GM12878 (cell line): ENCODE results near the gene SLC23A2. TPM values are rescaled to one million over a fixed set of nuclear protein-coding genes. Genes with fewer than 3 reads are reported as not detected.

Experiments used
- CBX3 ChIP-seq: fragments of 200-600 bp; sonication (generic); IDR thresholded peaks from 2 replicates; pipeline ENCODE4 v1.6.1; 2016; ENCODE audit warnings: low read depth, borderline replicate concordance
- CEBPB ChIP-seq, 2 experiments: fragments of 150-350 bp in 1 of 2; IDR thresholded peaks; 2 replicates each; pipeline ENCODE4 v1.6.1; 2012 to 2014; ENCODE audit warnings: low read depth in 2 of 2, low read length in 2 of 2, borderline replicate concordance in 1 of 2, inconsistent platforms in 1 of 2
- CHD2 ChIP-seq: IDR thresholded peaks from 2 replicates; pipeline ENCODE4 v1.6.1; 2011; ENCODE audit warnings: low read depth, low read length, improper control_type of control experiment, borderline replicate concordance
- CREB1 ChIP-seq: IDR thresholded peaks from 2 replicates; pipeline ENCODE4 v1.6.1; 2012; ENCODE audit warnings: low read depth, mild to moderate bottlenecking, inconsistent platforms
- EED ChIP-seq: sonication (generic); IDR thresholded peaks from 2 replicates; pipeline ENCODE4 v1.6.1; 2016; ENCODE audit warnings: antibody characterized with exemption, low read depth
- FOS ChIP-seq: IDR thresholded peaks from 3 replicates; pipeline ENCODE4 v1.6.1; 2011; ENCODE audit warnings: borderline replicate concordance; ENCODE audit not compliant: insufficient read length; ENCODE audit errors: extremely low read depth
- HCFC1 ChIP-seq: fragments of 150-350 bp; IDR thresholded peaks from 2 replicates; pipeline ENCODE4 v1.6.1; 2014; ENCODE audit warnings: low read length
- HDAC2 ChIP-seq: fragments of 200-600 bp; sonication (generic); IDR thresholded peaks from 2 replicates; pipeline ENCODE4 v1.6.1; 2017
- KAT2A ChIP-seq: conservative IDR thresholded peaks from 2 replicates; pipeline ENCODE4 v1.6.1; 2011; ENCODE audit warnings: low read depth, low read length; ENCODE audit not compliant: control insufficient read depth
- KLF5 ChIP-seq: fragments of 450-650 bp; IDR thresholded peaks from 2 replicates; pipeline ENCODE4 v1.6.1; 2014; ENCODE audit warnings: mild to moderate bottlenecking; ENCODE audit not compliant: partially characterized antibody
- NR2C1 ChIP-seq: fragments of 450-650 bp; IDR thresholded peaks from 2 replicates; pipeline ENCODE4 v1.6.1; 2017; ENCODE audit warnings: antibody characterized with exemption, mild to moderate bottlenecking, moderate library complexity
- PAX5 ChIP-seq: IDR thresholded peaks from 2 replicates; pipeline ENCODE4 v1.6.1; 2011; ENCODE audit warnings: low read depth, low read length, borderline replicate concordance
- POLR2AphosphoS2 ChIP-seq: IDR thresholded peaks from 2 replicates; pipeline ENCODE4 v1.6.1; 2011; ENCODE audit warnings: low read depth, mild to moderate bottlenecking, low read length, improper control_type of control experiment, moderate library complexity
- RAD51 ChIP-seq: fragments of 450-650 bp; IDR thresholded peaks from 2 replicates; pipeline ENCODE4 v1.6.1; 2016; ENCODE audit warnings: moderate library complexity, mild to moderate bottlenecking, inconsistent platforms
- RBBP5 ChIP-seq: fragments of 200-600 bp; sonication (generic); conservative IDR thresholded peaks from 2 replicates; pipeline ENCODE4 v1.6.1; 2016
- SMAD1 ChIP-seq: fragments of 450-650 bp; IDR thresholded peaks from 2 replicates; pipeline ENCODE4 v1.6.1; 2018; ENCODE audit warnings: mild to moderate bottlenecking, low read depth; ENCODE audit not compliant: partially characterized antibody
- SP1 ChIP-seq: IDR thresholded peaks from one replicate; pipeline ENCODE4 v1.6.1; 2011; ENCODE audit warnings: low read depth, low read length
- SUPT20H ChIP-seq: IDR thresholded peaks from 2 replicates; pipeline ENCODE4 v1.6.1; 2011; ENCODE audit warnings: low read depth, mild to moderate bottlenecking, low read length, moderate library complexity, borderline replicate concordance; ENCODE audit not compliant: control insufficient read depth
- YBX1 ChIP-seq: fragments of 450-650 bp; IDR thresholded peaks from 2 replicates; pipeline ENCODE4 v1.6.1; 2016; ENCODE audit warnings: antibody characterized with exemption
- polyA plus RNA-seq, 11 experiments: library from polyadenylated mRNA; depleted of rRNA in 4 of 11; unstranded in 6 of 11; stranded (reverse) in 5 of 11; fragments of >200 nt; fragmentation: Nextera tagmentation in 4 of 11; fragmentation: Illumina TruSeq in 1 of 11; extraction: Ambion mirVana in 4 of 11; extraction: Trizol in 1 of 11; gene quantifications; 1 replicate in 1 of 11; 2 replicates in 10 of 11; pipeline versions ENCODE4 v1.2.1 to v1.2.3, GENCODE V29; 2011 to 2016; ENCODE audit warnings: inconsistent platforms in 2 of 11, missing spikeins in 2 of 11, low read depth in 1 of 11
- total RNA-seq, 4 experiments: library from RNA; depleted of rRNA in 3 of 4; stranded (reverse); fragments of >200 nt in 3 of 4; fragmentation: Illumina TruSeq in 1 of 4; extraction: Trizol in 1 of 4; gene quantifications; 2 replicates each; pipeline versions ENCODE4 v1.2.1 to v1.2.3, GENCODE V29; 2013 to 2021
- TF ChIP-seq, protein P1 (sequence below): fragments of 450-650 bp; IDR thresholded peaks from 2 replicates; pipeline ENCODE4 v1.6.1; 2016; ENCODE audit warnings: mild to moderate bottlenecking
- TF ChIP-seq, protein P2 (sequence below): fragments of 450-650 bp; IDR thresholded peaks from 2 replicates; pipeline ENCODE4 v1.6.1; 2017; ENCODE audit warnings: low read depth, mild to moderate bottlenecking, moderate library complexity
- TF ChIP-seq, protein P3 (sequence below): fragments of 450-650 bp; conservative IDR thresholded peaks from 2 replicates; pipeline ENCODE4 v1.6.1; 2017; ENCODE audit warnings: mild to moderate bottlenecking, moderate library complexity
- TF ChIP-seq, protein P4 (sequence below): IDR thresholded peaks from 2 replicates; pipeline ENCODE4 v1.6.1; 2012; ENCODE audit warnings: low read depth, low read length, improper control_type of control experiment

The SLC23A2 gene
- total and polyA plus RNA-seq, 10 of the 15 experiments (the other 5 are each of a cell fraction or from before 2014, with no cell fraction given) = 4.4 to 56.1 (median 35.5) TPM

DNA sequence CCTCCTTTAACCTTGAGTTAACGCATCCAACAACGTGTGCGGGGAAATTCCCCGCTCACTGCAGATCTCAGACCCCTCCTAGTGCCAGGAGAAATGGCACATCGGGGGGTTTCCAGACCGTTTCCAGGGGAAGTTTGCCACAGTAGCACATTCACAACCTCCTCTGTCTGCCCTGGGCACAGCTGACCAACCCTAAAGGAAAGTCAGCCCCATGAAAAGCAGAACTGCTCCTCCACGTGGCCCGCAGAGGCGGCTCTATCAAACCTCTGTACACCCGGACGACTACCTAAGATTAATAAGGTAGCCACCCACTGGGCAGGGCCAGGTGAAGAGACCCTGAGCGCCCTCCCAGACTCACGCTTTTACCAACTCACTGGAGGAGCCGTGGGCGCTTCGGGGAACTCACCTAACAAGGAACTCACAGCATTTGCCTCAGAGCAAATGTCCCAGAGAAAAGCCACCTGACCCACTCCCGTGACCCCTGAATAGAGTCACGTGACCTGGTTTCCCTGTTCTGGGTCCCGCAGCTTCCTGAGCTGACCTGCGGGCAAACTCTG, 186.5 kb downstream of the SLC23A2 start (continued):
- TF ChIP-seq POLR2AphosphoS2 (no peak), NR2C1 (no peak), RAD51 (peak; percentile 100), SMAD1 (no peak), HCFC1 (no peak), FOS (peak; percentile 49), CREB1 (no peak), SP1 (no peak), CHD2 (no peak), CEBPB (IDR thresholded peaks at IDR 0.05; ENCODE audit: borderline replicate concordance in 1 of 2, low read depth in 2 of 2, low read length in 2 of 2) (no peak), YBX1 (no peak), SUPT20H (no peak), KLF5 (peak; percentile 16), PAX5 (0 out of 2 replicates have a peak, but pooled peaks have one; percentile 43), CBX3 (no peak), EED (peak; percentile 83), HDAC2 (no peak), KAT2A (no peak), RBBP5 (no peak)
- TF ChIP-seq, protein P1, sequence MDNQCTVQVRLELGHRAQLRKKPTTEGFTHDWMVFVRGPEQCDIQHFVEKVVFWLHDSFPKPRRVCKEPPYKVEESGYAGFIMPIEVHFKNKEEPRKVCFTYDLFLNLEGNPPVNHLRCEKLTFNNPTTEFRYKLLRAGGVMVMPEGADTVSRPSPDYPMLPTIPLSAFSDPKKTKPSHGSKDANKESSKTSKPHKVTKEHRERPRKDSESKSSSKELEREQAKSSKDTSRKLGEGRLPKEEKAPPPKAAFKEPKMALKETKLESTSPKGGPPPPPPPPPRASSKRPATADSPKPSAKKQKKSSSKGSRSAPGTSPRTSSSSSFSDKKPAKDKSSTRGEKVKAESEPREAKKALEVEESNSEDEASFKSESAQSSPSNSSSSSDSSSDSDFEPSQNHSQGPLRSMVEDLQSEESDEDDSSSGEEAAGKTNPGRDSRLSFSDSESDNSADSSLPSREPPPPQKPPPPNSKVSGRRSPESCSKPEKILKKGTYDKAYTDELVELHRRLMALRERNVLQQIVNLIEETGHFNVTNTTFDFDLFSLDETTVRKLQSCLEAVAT = no peak
- TF ChIP-seq, protein P2, sequence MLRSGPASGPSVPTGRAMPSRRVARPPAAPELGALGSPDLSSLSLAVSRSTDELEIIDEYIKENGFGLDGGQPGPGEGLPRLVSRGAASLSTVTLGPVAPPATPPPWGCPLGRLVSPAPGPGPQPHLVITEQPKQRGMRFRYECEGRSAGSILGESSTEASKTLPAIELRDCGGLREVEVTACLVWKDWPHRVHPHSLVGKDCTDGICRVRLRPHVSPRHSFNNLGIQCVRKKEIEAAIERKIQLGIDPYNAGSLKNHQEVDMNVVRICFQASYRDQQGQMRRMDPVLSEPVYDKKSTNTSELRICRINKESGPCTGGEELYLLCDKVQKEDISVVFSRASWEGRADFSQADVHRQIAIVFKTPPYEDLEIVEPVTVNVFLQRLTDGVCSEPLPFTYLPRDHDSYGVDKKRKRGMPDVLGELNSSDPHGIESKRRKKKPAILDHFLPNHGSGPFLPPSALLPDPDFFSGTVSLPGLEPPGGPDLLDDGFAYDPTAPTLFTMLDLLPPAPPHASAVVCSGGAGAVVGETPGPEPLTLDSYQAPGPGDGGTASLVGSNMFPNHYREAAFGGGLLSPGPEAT = peak; percentile 94
- TF ChIP-seq, protein P3, sequence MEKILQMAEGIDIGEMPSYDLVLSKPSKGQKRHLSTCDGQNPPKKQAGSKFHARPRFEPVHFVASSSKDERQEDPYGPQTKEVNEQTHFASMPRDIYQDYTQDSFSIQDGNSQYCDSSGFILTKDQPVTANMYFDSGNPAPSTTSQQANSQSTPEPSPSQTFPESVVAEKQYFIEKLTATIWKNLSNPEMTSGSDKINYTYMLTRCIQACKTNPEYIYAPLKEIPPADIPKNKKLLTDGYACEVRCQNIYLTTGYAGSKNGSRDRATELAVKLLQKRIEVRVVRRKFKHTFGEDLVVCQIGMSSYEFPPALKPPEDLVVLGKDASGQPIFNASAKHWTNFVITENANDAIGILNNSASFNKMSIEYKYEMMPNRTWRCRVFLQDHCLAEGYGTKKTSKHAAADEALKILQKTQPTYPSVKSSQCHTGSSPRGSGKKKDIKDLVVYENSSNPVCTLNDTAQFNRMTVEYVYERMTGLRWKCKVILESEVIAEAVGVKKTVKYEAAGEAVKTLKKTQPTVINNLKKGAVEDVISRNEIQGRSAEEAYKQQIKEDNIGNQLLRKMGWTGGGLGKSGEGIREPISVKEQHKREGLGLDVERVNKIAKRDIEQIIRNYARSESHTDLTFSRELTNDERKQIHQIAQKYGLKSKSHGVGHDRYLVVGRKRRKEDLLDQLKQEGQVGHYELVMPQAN = peak; percentile 67; the same call in 1 of the 2 replicates
- TF ChIP-seq, protein P4, sequence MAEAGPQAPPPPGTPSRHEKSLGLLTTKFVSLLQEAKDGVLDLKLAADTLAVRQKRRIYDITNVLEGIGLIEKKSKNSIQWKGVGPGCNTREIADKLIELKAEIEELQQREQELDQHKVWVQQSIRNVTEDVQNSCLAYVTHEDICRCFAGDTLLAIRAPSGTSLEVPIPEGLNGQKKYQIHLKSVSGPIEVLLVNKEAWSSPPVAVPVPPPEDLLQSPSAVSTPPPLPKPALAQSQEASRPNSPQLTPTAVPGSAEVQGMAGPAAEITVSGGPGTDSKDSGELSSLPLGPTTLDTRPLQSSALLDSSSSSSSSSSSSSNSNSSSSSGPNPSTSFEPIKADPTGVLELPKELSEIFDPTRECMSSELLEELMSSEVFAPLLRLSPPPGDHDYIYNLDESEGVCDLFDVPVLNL = no peak
